GM10266 (cell line): ENCODE measurements around the gene TUBA3C.

Experiments used
- DNase-seq: peaks from one replicate; pipeline ENCODE4 v3.0.0; 2012; ENCODE audit errors: extremely low spot score
- TF ChIP-seq, protein P1 (sequence below): IDR thresholded peaks from 2 replicates; pipeline ENCODE4 v1.5.1; 2012; ENCODE audit warnings: mild to moderate bottlenecking, low read depth; ENCODE audit not compliant: control insufficient read depth, insufficient read depth; ENCODE audit errors: missing control alignments

The TUBA3C gene

DNA sequence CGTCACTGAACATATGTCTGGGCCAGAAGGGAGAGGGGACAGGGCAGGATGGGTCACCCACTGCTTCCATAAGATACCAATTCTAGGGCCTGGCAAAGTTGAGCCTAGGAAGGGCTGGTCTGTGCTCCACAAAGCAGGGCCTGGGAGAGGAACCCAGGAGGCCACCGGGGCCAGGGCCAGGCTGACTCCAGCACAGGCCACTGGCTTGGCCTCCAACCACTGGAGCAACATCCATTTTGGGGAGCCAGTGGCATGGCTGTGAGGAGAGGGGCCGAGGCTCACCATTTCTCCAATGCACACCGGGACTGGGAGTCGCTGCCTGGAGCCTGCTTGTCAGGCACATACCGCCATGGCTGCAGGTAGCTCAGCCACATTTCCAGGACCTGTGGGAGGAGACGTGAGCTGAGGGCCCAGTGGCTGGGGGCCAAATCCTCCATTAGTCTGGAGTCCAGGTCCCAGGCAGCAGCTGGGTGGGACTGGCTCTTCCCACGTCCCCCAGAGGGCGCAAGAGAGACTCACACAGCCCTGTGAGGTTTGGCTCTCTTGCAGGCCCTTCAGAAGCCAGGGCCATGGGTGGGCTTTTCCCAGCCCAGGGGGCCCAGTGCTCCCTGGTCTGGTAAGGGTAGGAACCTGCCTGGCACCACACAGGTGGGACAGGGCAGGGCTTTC is 27.7 kb downstream of the TUBA3C start:
- no peak for DNase-seq
- TF ChIP-seq, protein P1, sequence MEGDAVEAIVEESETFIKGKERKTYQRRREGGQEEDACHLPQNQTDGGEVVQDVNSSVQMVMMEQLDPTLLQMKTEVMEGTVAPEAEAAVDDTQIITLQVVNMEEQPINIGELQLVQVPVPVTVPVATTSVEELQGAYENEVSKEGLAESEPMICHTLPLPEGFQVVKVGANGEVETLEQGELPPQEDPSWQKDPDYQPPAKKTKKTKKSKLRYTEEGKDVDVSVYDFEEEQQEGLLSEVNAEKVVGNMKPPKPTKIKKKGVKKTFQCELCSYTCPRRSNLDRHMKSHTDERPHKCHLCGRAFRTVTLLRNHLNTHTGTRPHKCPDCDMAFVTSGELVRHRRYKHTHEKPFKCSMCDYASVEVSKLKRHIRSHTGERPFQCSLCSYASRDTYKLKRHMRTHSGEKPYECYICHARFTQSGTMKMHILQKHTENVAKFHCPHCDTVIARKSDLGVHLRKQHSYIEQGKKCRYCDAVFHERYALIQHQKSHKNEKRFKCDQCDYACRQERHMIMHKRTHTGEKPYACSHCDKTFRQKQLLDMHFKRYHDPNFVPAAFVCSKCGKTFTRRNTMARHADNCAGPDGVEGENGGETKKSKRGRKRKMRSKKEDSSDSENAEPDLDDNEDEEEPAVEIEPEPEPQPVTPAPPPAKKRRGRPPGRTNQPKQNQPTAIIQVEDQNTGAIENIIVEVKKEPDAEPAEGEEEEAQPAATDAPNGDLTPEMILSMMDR: no peak

DNA sequence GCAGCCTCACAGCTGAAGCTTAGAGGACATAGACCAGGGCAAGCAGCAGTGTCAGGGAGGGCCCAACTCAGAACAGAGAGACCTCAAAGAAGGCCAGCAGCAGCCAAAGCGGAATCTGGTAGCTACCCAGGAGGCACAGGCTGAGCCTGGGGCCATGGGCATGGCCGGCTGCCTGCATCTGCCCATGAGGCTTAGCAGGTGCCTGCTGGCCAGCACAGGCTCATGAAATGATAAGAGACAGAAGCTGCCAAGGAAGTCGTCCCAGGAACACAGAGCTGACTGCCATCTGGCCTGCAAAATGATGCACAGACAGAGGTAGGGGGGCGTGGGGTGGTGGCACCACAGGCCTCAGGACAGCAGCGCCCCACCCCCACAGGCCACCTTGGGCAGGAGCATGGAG is 29.2 kb downstream of the TUBA3C start:
- DNase-seq: no peak
- TF ChIP-seq, protein P1: no peak

DNA sequence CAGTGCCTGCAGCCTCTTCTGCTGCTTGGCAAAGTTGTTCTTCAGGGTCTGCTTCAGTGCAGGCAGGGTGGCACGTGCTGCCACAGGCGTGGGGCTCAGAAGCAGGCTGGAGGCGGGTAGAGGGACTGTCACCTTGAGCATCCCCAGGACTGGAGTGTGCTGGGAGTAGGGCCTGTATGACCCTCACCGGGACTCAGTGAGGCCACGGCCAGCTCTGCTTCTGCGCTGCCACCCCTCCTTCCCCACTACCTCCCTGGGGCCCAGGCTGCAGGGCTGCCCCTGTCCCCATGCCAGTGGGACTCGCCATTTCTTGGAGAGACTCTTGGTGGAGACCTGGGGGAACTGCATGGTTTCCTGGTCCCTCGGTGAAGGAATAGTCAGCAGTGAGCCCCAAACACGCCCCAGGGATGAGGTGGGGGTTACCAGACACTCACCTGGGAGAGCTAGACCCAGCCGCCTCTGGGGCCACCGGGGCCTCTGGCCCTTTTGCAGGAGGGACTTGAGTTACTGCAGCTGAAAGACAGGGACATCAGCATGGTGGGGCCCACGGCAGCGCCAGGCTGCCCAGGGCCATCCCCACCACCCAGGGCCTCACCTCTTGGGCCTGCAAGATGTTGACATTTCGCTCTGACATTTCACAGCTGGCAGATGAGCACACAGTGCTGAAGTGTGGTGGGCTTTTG is 29.9 kb downstream of the TUBA3C start:
- DNase-seq: no peak
- TF ChIP-seq, protein P1: no peak

DNA sequence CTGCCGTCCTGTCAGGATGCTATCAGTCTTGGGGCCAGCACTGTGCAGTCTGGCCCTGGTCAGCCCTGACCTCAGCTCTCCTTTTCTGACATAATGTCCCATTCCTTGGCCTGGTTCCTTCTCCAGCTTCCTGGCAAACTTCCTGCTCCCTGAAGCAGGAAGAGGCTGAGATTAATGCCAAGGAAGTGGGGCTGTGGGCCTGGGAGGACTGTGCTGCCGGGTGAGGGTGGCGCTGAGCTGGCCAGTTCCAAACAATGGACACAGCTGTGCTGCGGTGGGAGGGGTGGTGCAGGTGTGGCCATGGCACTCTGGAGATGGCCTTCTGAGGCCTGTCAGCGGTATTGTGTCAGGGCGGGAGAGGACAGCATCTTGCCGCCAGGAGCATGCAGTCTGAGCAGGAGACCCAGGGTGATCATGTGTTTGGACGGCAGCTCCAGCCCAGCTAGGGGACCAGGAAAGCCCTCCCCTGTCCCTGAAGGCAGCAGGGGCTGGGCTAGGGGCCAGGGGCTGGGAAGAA is 30.9 kb downstream of the TUBA3C start:
- TF ChIP-seq, protein P1: no peak

DNA sequence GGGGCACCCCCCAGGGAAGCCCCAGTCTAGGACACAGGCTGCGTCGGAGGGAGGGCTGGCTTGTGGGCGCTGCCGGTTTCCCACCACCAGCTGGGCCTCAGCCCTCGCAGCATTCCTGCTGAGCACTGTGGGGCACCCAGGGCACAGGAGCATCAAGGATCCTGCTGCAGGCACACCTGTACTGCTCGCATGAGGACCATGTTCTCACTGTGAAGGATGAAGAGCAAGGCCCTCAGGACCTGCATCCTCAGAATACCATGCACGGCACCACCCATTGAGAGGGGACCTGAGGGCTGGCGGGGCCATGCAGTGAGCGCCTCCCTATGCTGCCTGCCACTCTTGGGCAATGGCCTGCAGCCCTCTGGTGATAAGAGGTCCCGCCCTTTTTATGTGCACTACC is 31.4 kb downstream of the TUBA3C start:
- DNase-seq: no peak
- TF ChIP-seq, protein P1: no peak

More for the DNA sequence above, 30.9 kb downstream of the TUBA3C start:
- DNase-seq: no peak

DNA sequence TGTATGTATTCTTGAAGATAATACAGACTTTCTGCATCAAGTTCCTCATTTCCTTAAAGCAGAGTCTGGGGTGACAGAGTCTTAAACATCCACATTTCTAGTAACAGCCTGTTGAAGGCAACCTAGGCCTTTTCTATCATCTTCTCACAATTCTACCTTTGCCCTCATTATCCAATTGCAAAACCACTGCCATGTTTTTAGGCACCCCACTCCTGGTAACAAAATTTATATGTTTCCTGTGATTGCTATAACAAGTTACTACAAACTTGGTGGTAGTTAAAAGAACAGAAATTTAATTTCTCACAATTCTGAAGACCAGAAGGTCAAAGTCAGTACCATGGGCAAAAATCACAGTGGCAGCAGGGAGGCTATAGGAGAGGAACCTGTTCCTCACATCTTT is 33.1 kb downstream of the TUBA3C start:
- TF ChIP-seq, protein P1: no peak

More for the DNA sequence above, 33.1 kb downstream of the TUBA3C start:
- DNase-seq: no peak
